ENCODE data around the gene SLC16A13.

DNA sequence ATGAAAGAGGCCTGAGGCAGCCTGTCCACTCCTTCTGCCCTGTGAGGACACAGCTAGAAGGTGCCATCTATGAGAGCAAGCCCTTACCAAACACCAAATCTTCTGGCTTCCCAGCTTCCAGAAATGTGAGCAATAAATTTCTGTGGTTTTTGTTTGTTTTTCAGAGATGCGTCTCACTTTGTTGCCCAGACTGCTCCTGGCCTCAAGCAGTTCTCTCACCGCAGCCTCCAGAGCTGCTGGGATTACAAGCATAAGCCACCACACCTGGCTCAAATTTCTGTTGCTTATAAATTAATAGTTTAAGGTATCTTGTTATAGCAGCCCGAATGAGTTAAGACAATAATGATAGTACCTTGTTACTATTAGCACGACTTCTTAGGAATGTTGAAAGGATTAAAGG is 20.6 kb downstream of the SLC16A13 start:
- no peak for TF ChIP-seq EZH2 (IDR thresholded peaks at IDR 0.05)
- TF ChIP-seq FOXP2 (optimal IDR thresholded peaks at IDR 0.05; ENCODE audit: control extremely low read depth, extremely low read length, insufficient read depth): no peak

Data from SK-N-MC (cell line).